ENCODE data around the gene CREBRF. TPM values are rescaled to one million over a fixed set of nuclear protein-coding genes. Genes with fewer than 3 reads are reported as not detected.
A peak's percentile ranks its signal among the peaks of the same experiment; 100 is the strongest.

CREBRF gene
- total and polyA plus RNA-seq, 7 experiments from 2014 or later: 18.9 to 105 (median 100) TPM

- Histone ChIP-seq H3K4me3 (ENCODE audit: low read length) (peak overlapping the region; percentile 96), H3K27me3 (ENCODE audit: control insufficient read depth in 2 of 2, insufficient read depth in 2 of 2, low read length in 2 of 2) (peaks cover 0 to 5% of the 10 kb centered on the region in 2 donors), H3K27ac (ENCODE audit: low read depth, low read length) (peak overlapping the region; percentile 97), H3K36me3 (ENCODE audit: control insufficient read depth in 2 of 3, insufficient read depth in 3 of 3, low read length in 3 of 3) (peaks cover 0 to 6% (median 0%) of the 10 kb centered on the region in 3 experiments), H3K9me3 (ENCODE audit: control insufficient read depth in 2 of 3, low read length in 3 of 3) (no peaks in the 10 kb centered on the region), H3K4me1 (ENCODE audit: control insufficient read depth in 2 of 2, insufficient read depth in 2 of 2, low read length in 2 of 2) (peaks cover 22 to 33% of the 10 kb centered on the region in 2 donors)
- Mint-ChIP-seq H3K27me3 (no peaks in the 10 kb centered on the region), H3K4me1 (peaks cover 21 to 72% (median 59%) of the 10 kb centered on the region in 7 donors), H3K9me3 (no peaks in the 10 kb centered on the region), H3K36me3 (peaks cover 0 to 4% (median 0%) of the 10 kb centered on the region in 5 donors), H3K27ac (peak overlapping the region; percentile 90 to 96 (median 94)), H3K4me3 (peak overlapping the region; percentile 91 to 97 (median 94))
- intact Hi-C loops (cut with micrococcal nuclease): loop anchor here (1.0 to 10.0 kb wide), 16 partner anchors 8 to 1670 kb away; partner anchors contain the start of genes ERGIC1 (in 2 of the 2), NPM1 (in 2 of the 2), BOD1 (in 1 of the 2) and RPL26L1 (in 1 of the 2)
- DNase-seq: peak; percentile 96 to 99 (median 98)
- ChIA-PET CTCF (interaction anchor here (0.6 to 1.4 kb wide), 6 partner anchors 22 to 870 kb away, joined by 3 to 8 read pairs (median 4); partner anchors contain the start of gene ATP6V0E1), POLR2A (interaction anchor here (0.6 to 2.6 kb wide), 22 partner anchors 8 to 1050 kb away, joined by 3 to 42 read pairs (median 4); partner anchors contain the start of genes ATP6V0E1, BNIP1 and RPL26L1)
- ATAC-seq: peak; percentile 90
Observed at GRCh38 chr5:173057062-173057924, 1.1 kb downstream of the CREBRF start.

GRCh38 chr5:173062141-173062540 is 6.0 kb downstream of the CREBRF start:
- Histone ChIP-seq H3K36me3 (ENCODE audit: control insufficient read depth in 2 of 3, insufficient read depth in 3 of 3, low read length in 3 of 3) (peaks cover 0 to 3% (median 0%) of the 10 kb centered on the region in 3 experiments), H3K27me3 (ENCODE audit: control insufficient read depth in 2 of 2, insufficient read depth in 2 of 2, low read length in 2 of 2) (no peaks in the 10 kb centered on the region), H3K4me3 (ENCODE audit: low read length) (no peak overlapping the region), H3K27ac (ENCODE audit: low read depth, low read length) (no peak overlapping the region), H3K9me3 (ENCODE audit: control insufficient read depth in 2 of 3, low read length in 3 of 3) (no peaks in the 10 kb centered on the region), H3K4me1 (ENCODE audit: control insufficient read depth in 2 of 2, insufficient read depth in 2 of 2, low read length in 2 of 2) (peaks cover 22 to 48% of the 10 kb centered on the region in 2 donors)
- H3K36me3 Mint-ChIP-seq: peaks cover 0 to 9% (median 4%) of the 10 kb centered on the region in 5 donors
- peaks cover 38 to 83% (median 69%) of the 10 kb centered on the region in 7 donors for H3K4me1 Mint-ChIP-seq
- peak overlapping the region in 6 of 9 donors; percentile 48 to 79 (median 64) for H3K27ac Mint-ChIP-seq
- no peaks in the 10 kb centered on the region for H3K9me3 Mint-ChIP-seq
- POLR2A ChIA-PET: no interaction called here
- intact Hi-C loops (cut with micrococcal nuclease): no loop called here
- CTCF ChIA-PET: interaction anchor here (0.9 kb wide), 1 partner anchor 12 kb away, joined by 8 read pairs; no protein-coding TSS in a partner anchor
- H3K27me3 Mint-ChIP-seq: no peaks in the 10 kb centered on the region
- DNase-seq: no peak
- ATAC-seq: no peak
- H3K4me3 Mint-ChIP-seq: peak overlapping the region in 3 of 10 donors; percentile 12 to 29 (median 18)

- no peaks in the 10 kb centered on the region for H3K27me3 Mint-ChIP-seq
- DNase-seq: peak in 3 of 9 donors; percentile 8 to 23 (median 12)
- ATAC-seq: peak; percentile 62
- peaks cover 0 to 13% (median 6%) of the 10 kb centered on the region in 5 donors for H3K36me3 Mint-ChIP-seq
- peaks cover 35 to 94% (median 79%) of the 10 kb centered on the region in 7 donors for H3K4me1 Mint-ChIP-seq
- no peak overlapping the region for H3K4me3 ChIP-seq (ENCODE audit: low read length)
- H3K9me3 Mint-ChIP-seq: no peaks in the 10 kb centered on the region
- ChIA-PET CTCF (no interaction called here), POLR2A (interaction anchor here (0.6 to 1.7 kb wide), 3 partner anchors 8 to 92 kb away, joined by 3 to 6 read pairs (median 3); no protein-coding TSS in a partner anchor)
- H3K4me3 Mint-ChIP-seq: peak overlapping the region; percentile 56 to 81 (median 70)
- intact Hi-C loops (cut with micrococcal nuclease): loop anchor here (1.0 to 5.0 kb wide), 3 partner anchors 8 to 37 kb away; no protein-coding TSS in a partner anchor
- H3K9me3 ChIP-seq (ENCODE audit: control insufficient read depth in 2 of 3, low read length in 3 of 3): no peaks in the 10 kb centered on the region
- peak overlapping the region; percentile 56 for H3K27ac ChIP-seq (ENCODE audit: low read depth, low read length)
- peaks cover 4 to 46% of the 10 kb centered on the region in 2 donors for H3K4me1 ChIP-seq (ENCODE audit: control insufficient read depth in 2 of 2, insufficient read depth in 2 of 2, low read length in 2 of 2)
- H3K27me3 ChIP-seq (ENCODE audit: control insufficient read depth in 2 of 2, insufficient read depth in 2 of 2, low read length in 2 of 2): no peaks in the 10 kb centered on the region
- no peaks in the 10 kb centered on the region for H3K36me3 ChIP-seq (ENCODE audit: control insufficient read depth in 2 of 3, insufficient read depth in 3 of 3, low read length in 3 of 3)
- peak overlapping the region; percentile 41 to 82 (median 76) for H3K27ac Mint-ChIP-seq
Observed at GRCh38 chr5:173065155-173065554, 9.0 kb downstream of the CREBRF start.

- Histone ChIP-seq H3K27ac (ENCODE audit: low read depth, low read length) (no peak overlapping the region), H3K27me3 (ENCODE audit: control insufficient read depth in 2 of 2, insufficient read depth in 2 of 2, low read length in 2 of 2) (no peaks in the 10 kb centered on the region), H3K36me3 (ENCODE audit: control insufficient read depth in 2 of 3, insufficient read depth in 3 of 3, low read length in 3 of 3) (no peaks in the 10 kb centered on the region), H3K4me3 (ENCODE audit: low read length) (no peak overlapping the region), H3K4me1 (ENCODE audit: control insufficient read depth in 2 of 2, insufficient read depth in 2 of 2, low read length in 2 of 2) (peaks cover 4 to 37% of the 10 kb centered on the region in 2 donors), H3K9me3 (ENCODE audit: control insufficient read depth in 2 of 3, low read length in 3 of 3) (no peaks in the 10 kb centered on the region)
- POLR2A ChIA-PET: interaction anchor here (1.3 kb wide), 1 partner anchor 86 kb away, joined by 3 read pairs; the partner anchor contains the start of gene ATP6V0E1
- intact Hi-C loops (cut with micrococcal nuclease): loop anchor here in 1 of 2 donors (5.0 kb wide), 1 partner anchor 33 kb away; no protein-coding TSS in a partner anchor
- H3K4me1 Mint-ChIP-seq: peaks cover 16 to 88% (median 79%) of the 10 kb centered on the region in 7 donors
- peaks cover 0 to 20% (median 11%) of the 10 kb centered on the region in 5 donors for H3K36me3 Mint-ChIP-seq
- no peaks in the 10 kb centered on the region for H3K27me3 Mint-ChIP-seq
- H3K4me3 Mint-ChIP-seq: peak overlapping the region in 9 of 10 donors; percentile 34 to 74 (median 62)
- H3K9me3 Mint-ChIP-seq: peaks cover 0 to 2% (median 0%) of the 10 kb centered on the region in 11 donors
- CTCF ChIA-PET: no interaction called here
- H3K27ac Mint-ChIP-seq: peak overlapping the region in 8 of 9 donors; percentile 2 to 69 (median 43)
- DNase-seq: peak in 2 of 9 donors; percentile 5 to 12
- no peak for ATAC-seq
Observed at GRCh38 chr5:173069671-173070070, 13.5 kb downstream of the CREBRF start.

GRCh38 chr5:173075137-173075843 is 19.1 kb downstream of the CREBRF start:
- ChIA-PET CTCF (no interaction called here), POLR2A (no interaction called here)
- Histone ChIP-seq H3K9me3 (ENCODE audit: control insufficient read depth in 2 of 3, low read length in 3 of 3) (no peaks in the 10 kb centered on the region), H3K4me3 (ENCODE audit: low read length) (no peak overlapping the region), H3K27me3 (ENCODE audit: control insufficient read depth in 2 of 2, insufficient read depth in 2 of 2, low read length in 2 of 2) (no peaks in the 10 kb centered on the region), H3K36me3 (ENCODE audit: control insufficient read depth in 2 of 3, insufficient read depth in 3 of 3, low read length in 3 of 3) (no peaks in the 10 kb centered on the region), H3K4me1 (ENCODE audit: control insufficient read depth in 2 of 2, insufficient read depth in 2 of 2, low read length in 2 of 2) (peaks cover 0 to 5% of the 10 kb centered on the region in 2 donors), H3K27ac (ENCODE audit: low read depth, low read length) (no peak overlapping the region)
- intact Hi-C loops (cut with micrococcal nuclease): no loop called here
- peaks cover 0 to 34% (median 30%) of the 10 kb centered on the region in 5 donors for H3K36me3 Mint-ChIP-seq
- ATAC-seq: no peak
- H3K27me3 Mint-ChIP-seq: no peaks in the 10 kb centered on the region
- H3K9me3 Mint-ChIP-seq: peaks cover 0 to 4% (median 0%) of the 10 kb centered on the region in 11 donors
- DNase-seq: no peak
- peak overlapping the region in 2 of 9 donors; percentile 10 to 49 for H3K27ac Mint-ChIP-seq
- peak overlapping the region in 2 of 10 donors; percentile 17 to 23 for H3K4me3 Mint-ChIP-seq
- peaks cover 4 to 77% (median 69%) of the 10 kb centered on the region in 7 donors for H3K4me1 Mint-ChIP-seq

- H3K4me3 Mint-ChIP-seq: no peak overlapping the region
- ATAC-seq (no peak), DNase-seq (no peak)
- H3K27ac Mint-ChIP-seq: no peak overlapping the region
- Histone ChIP-seq H3K27me3 (ENCODE audit: control insufficient read depth in 2 of 2, insufficient read depth in 2 of 2, low read length in 2 of 2) (no peaks in the 10 kb centered on the region), H3K27ac (ENCODE audit: low read depth, low read length) (no peak overlapping the region), H3K36me3 (ENCODE audit: control insufficient read depth in 2 of 3, insufficient read depth in 3 of 3, low read length in 3 of 3) (peaks cover 0 to 6% (median 3%) of the 10 kb centered on the region in 3 experiments), H3K4me3 (ENCODE audit: low read length) (no peak overlapping the region), H3K9me3 (ENCODE audit: control insufficient read depth in 2 of 3, low read length in 3 of 3) (no peaks in the 10 kb centered on the region), H3K4me1 (ENCODE audit: control insufficient read depth in 2 of 2, insufficient read depth in 2 of 2, low read length in 2 of 2) (peaks cover 0 to 5% of the 10 kb centered on the region in 2 donors)
- POLR2A ChIA-PET: no interaction called here
- CTCF ChIA-PET: no interaction called here
- H3K9me3 Mint-ChIP-seq: peaks cover 0 to 4% (median 0%) of the 10 kb centered on the region in 11 donors
- intact Hi-C loops (cut with micrococcal nuclease): no loop called here
- H3K36me3 Mint-ChIP-seq: peaks cover 2 to 37% (median 31%) of the 10 kb centered on the region in 5 donors
- H3K27me3 Mint-ChIP-seq: no peaks in the 10 kb centered on the region
- H3K4me1 Mint-ChIP-seq: peaks cover 4 to 76% (median 71%) of the 10 kb centered on the region in 7 donors
Observed at GRCh38 chr5:173075970-173076369, 19.8 kb downstream of the CREBRF start.

Measured in naive thymus-derived CD4-positive, alpha-beta T cell (primary cell).